Stimulated activated CD4-positive, alpha-beta T cell treated with anti-CD3 and anti-CD28 coated beads, Interleukin-2, amount 100 ng/mL, for 24 hours (primary cell): ENCODE measurements around the gene RPGRIP1.
"Not testable (repeated sequence)": the region's sequence is repeated elsewhere in the genome, so short reads cannot be mapped to it uniquely, and the experiment has no call there.

Experiments used
- DNase-seq, 2 donors: peaks; one replicate each; pipeline ENCODE4 v3.0.0-alpha.2; 2020

RPGRIP1 gene

GRCh38 chr14:21302013-21302835 lies 22.3 kb downstream of the RPGRIP1 start:
- DNase-seq = no peak

- DNase-seq = not testable (repeated sequence)
These were observed 22.9 kb downstream of the RPGRIP1 start for GRCh38 chr14:21302836-21303140.

- no peak for DNase-seq
These were observed 27.8 kb downstream of the RPGRIP1 start for GRCh38 chr14:21307637-21308036.

GRCh38 chr14:21308132-21308478 lies 28.2 kb downstream of the RPGRIP1 start:
- no peak for DNase-seq

- peak; percentile 78 to 86 for DNase-seq
These were observed 28.8 kb downstream of the RPGRIP1 start for GRCh38 chr14:21308479-21309237.

- DNase-seq = no peak
These were observed 29.4 kb downstream of the RPGRIP1 start for GRCh38 chr14:21309238-21309636.

- no peak for DNase-seq
These were observed 30.1 kb downstream of the RPGRIP1 start for GRCh38 chr14:21309956-21310355.

GRCh38 chr14:21311614-21312013 lies 31.7 kb downstream of the RPGRIP1 start:
- DNase-seq = no peak

GRCh38 chr14:21313512-21313911 lies 33.6 kb downstream of the RPGRIP1 start:
- no peak for DNase-seq

GRCh38 chr14:21317398-21317797 lies 37.5 kb downstream of the RPGRIP1 start:
- no peak for DNase-seq

GRCh38 chr14:21320913-21321312 lies 41.0 kb downstream of the RPGRIP1 start:
- DNase-seq = no peak

GRCh38 chr14:21322716-21323115 lies 42.8 kb downstream of the RPGRIP1 start:
- DNase-seq = no peak

- no peak for DNase-seq
These were observed 47.1 kb downstream of the RPGRIP1 start for GRCh38 chr14:21326972-21327371.
